Activated naive CD4-positive, alpha-beta T cell treated with anti-CD3 and anti-CD28 coated beads, Interleukin-2, amount 50 U/mL, for 24 hours (primary cell): Measurements from ENCODE around the gene HGS.

ENCODE experiments used
- H3K27ac Mint-ChIP-seq: one replicate; pipeline ENCODE4 v1.8.0; 2021; ENCODE audit warnings: mild to moderate bottlenecking, mixed read lengths
- H3K27me3 Mint-ChIP-seq: one replicate; pipeline ENCODE4 v1.8.0; 2021; ENCODE audit warnings: mixed read lengths
- H3K36me3 Mint-ChIP-seq: one replicate; pipeline ENCODE4 v1.8.0; 2021; ENCODE audit warnings: mixed read lengths
- H3K4me1 Mint-ChIP-seq: one replicate; pipeline ENCODE4 v1.8.0; 2021; ENCODE audit warnings: mixed read lengths
- H3K4me3 Mint-ChIP-seq: one replicate; pipeline ENCODE4 v1.8.0; 2021; ENCODE audit warnings: mild to moderate bottlenecking, mixed read lengths
- H3K9me3 Mint-ChIP-seq: one replicate; pipeline ENCODE4 v1.8.0; 2021; ENCODE audit warnings: mixed read lengths

The HGS gene

DNA sequence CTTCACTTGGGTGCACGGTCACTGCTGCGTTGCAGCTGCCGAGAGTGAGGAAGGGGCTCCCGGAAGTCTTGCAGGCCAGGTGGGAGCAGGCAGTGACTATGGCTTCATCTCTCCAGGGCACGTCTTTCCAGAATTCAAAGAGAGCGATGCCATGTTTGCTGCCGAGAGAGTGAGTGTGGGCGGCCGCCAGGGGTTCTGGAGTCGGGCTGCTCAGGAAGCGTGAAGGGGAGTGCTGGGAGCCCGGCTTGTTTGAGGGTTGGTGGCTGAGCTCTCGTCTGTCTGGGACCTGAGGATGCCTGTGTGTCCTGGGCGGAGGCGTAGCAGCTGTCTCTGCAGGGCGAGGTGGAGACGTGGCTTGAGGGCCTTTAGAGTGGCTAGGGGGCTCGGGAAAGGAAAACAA, 6.3 kb downstream of the HGS start:
- Mint-ChIP-seq H3K36me3 (peaks cover 7% of the 10 kb centered on the region), H3K27me3 (no peaks in the 10 kb centered on the region), H3K27ac (no peak overlapping the region), H3K9me3 (no peaks in the 10 kb centered on the region), H3K4me1 (peaks cover 23% of the 10 kb centered on the region), H3K4me3 (no peak overlapping the region)

- H3K9me3 Mint-ChIP-seq: no peaks in the 10 kb centered on the region
- no peaks in the 10 kb centered on the region for H3K27me3 Mint-ChIP-seq
- no peak overlapping the region for H3K4me3 Mint-ChIP-seq
- peaks cover 18% of the 10 kb centered on the region for H3K4me1 Mint-ChIP-seq
- peaks cover 7% of the 10 kb centered on the region for H3K36me3 Mint-ChIP-seq
- H3K27ac Mint-ChIP-seq: no peak overlapping the region
Observed at GRCh38 chr17:81690549-81690948, 6.7 kb downstream of the HGS start.

- peaks cover 6% of the 10 kb centered on the region for H3K36me3 Mint-ChIP-seq
Observed at GRCh38 chr17:81691196-81691595, 7.4 kb downstream of the HGS start.

DNA sequence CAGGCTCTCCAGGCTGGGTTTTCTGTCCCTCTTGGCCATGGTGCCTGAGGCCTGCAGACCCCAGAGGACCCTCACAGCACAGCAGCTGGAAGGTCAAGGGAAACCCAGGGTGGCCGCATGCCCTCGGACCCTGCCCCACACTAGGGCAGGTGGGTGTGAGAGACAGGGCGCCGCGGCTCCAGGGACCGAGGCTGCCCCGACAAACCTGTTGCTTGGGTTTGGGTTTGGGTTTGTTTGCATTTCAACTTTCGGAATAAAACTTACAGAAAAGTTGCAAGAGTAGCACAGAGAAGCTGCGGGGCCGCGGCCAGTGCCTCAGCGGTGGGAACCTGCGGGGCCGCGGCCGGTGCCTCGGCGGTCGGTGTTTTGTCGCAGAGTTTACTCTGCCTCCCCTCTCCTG, 7.8 kb downstream of the HGS start:
- no peak overlapping the region for H3K27ac Mint-ChIP-seq
- no peaks in the 10 kb centered on the region for H3K27me3 Mint-ChIP-seq
- H3K4me1 Mint-ChIP-seq: peaks cover 11% of the 10 kb centered on the region
- peaks cover 4% of the 10 kb centered on the region for H3K36me3 Mint-ChIP-seq
- no peak overlapping the region for H3K4me3 Mint-ChIP-seq
- no peaks in the 10 kb centered on the region for H3K9me3 Mint-ChIP-seq

More at GRCh38 chr17:81691196-81691595, 7.4 kb downstream of the HGS start:
- Mint-ChIP-seq H3K27me3 (no peaks in the 10 kb centered on the region), H3K9me3 (no peaks in the 10 kb centered on the region), H3K4me3 (no peak overlapping the region), H3K27ac (no peak overlapping the region), H3K4me1 (peaks cover 14% of the 10 kb centered on the region)

GRCh38 chr17:81693509-81694210, 9.8 kb downstream of the HGS start:
- H3K27ac Mint-ChIP-seq: no peak overlapping the region
- no peaks in the 10 kb centered on the region for H3K27me3 Mint-ChIP-seq
- H3K36me3 Mint-ChIP-seq: peaks cover 2% of the 10 kb centered on the region
- no peak overlapping the region for H3K4me3 Mint-ChIP-seq
- no peaks in the 10 kb centered on the region for H3K9me3 Mint-ChIP-seq
- peaks cover 7% of the 10 kb centered on the region for H3K4me1 Mint-ChIP-seq

DNA sequence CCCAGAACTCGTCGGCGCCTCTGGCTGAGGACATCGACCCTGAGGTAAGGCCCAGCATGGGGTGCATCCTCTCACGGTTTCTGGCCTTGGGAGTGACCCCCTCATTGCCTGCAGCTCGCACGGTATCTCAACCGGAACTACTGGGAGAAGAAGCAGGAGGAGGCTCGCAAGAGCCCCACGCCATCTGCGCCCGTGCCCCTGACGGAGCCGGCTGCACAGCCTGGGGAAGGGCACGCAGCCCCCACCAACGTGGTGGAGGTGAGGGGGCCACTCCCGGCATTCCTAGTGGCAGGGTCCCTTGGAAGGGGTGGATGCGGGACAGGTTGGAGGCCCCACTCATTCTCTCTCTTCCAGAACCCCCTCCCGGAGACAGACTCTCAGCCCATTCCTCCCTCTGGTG, 11.0 kb downstream of the HGS start:
- peaks cover 2% of the 10 kb centered on the region for H3K36me3 Mint-ChIP-seq
- peaks cover 3% of the 10 kb centered on the region for H3K4me1 Mint-ChIP-seq

DNA sequence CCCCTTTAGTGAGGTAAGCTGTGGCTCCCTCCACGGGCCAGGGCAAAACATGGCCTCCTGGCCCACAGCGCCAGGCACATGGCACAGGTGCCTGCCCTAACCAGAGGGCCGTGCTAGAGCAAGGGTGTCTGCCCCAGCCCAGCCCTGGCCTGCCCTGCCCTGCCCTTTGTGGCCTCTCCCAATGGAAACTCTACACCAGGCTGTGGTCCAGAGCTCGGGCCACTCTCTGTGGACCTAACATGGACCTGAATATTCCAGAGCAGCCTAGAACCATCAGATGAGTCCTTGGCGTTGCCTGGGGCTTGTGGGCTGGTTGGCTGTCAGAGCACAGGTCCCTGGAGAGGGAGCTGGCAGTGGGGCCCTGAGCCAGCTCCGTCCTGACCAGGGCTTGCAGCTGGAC, 11.4 kb downstream of the HGS start:
- H3K4me3 Mint-ChIP-seq: no peak overlapping the region
- no peaks in the 10 kb centered on the region for H3K9me3 Mint-ChIP-seq
- peaks cover 3% of the 10 kb centered on the region for H3K4me1 Mint-ChIP-seq
- H3K36me3 Mint-ChIP-seq: peaks cover 2% of the 10 kb centered on the region
- H3K27ac Mint-ChIP-seq: no peak overlapping the region
- no peaks in the 10 kb centered on the region for H3K27me3 Mint-ChIP-seq

More for the DNA sequence above, 11.0 kb downstream of the HGS start:
- Mint-ChIP-seq H3K4me3 (no peak overlapping the region), H3K27ac (no peak overlapping the region), H3K27me3 (no peaks in the 10 kb centered on the region), H3K9me3 (no peaks in the 10 kb centered on the region)

GRCh38 chr17:81695801-81696200, 12.0 kb downstream of the HGS start:
- Mint-ChIP-seq H3K36me3 (peaks cover 2% of the 10 kb centered on the region), H3K27ac (no peak overlapping the region), H3K4me1 (peaks cover 5% of the 10 kb centered on the region), H3K27me3 (no peaks in the 10 kb centered on the region), H3K9me3 (no peaks in the 10 kb centered on the region), H3K4me3 (no peak overlapping the region)

DNA sequence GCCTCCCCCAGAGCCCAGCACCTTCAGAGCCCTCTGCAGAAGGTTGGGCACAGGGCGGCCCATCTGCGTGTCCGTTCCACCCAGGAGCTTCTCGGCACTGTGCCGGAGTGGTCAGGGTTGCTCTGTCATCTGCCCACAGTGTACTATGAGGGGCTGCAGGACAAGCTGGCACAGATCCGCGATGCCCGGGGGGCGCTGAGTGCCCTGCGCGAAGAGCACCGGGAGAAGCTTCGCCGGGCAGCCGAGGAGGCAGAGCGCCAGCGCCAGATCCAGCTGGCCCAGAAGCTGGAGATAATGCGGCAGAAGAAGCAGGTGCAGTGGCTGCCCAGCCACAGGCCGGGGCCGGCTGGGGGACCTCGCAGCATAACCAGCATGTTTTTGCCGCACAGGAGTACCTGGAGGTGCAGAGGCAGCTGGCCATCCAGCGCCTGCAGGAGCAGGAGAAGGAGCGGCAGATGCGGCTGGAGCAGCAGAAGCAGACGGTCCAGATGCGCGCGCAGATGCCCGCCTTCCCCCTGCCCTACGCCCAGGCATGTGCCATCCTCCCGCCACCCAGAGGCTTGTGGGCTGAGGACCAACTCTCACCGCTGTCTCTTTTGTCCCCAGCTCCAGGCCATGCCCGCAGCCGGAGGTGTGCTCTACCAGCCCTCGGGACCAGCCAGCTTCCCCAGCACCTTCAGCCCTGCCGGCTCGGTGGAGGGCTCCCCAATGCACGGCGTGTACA, 12.6 kb downstream of the HGS start:
- H3K36me3 Mint-ChIP-seq: peaks cover 2% of the 10 kb centered on the region
- no peak overlapping the region for H3K27ac Mint-ChIP-seq
- H3K9me3 Mint-ChIP-seq: no peaks in the 10 kb centered on the region
- H3K4me1 Mint-ChIP-seq: peaks cover 8% of the 10 kb centered on the region
- H3K27me3 Mint-ChIP-seq: no peaks in the 10 kb centered on the region
- H3K4me3 Mint-ChIP-seq: no peak overlapping the region

- no peak overlapping the region for H3K27ac Mint-ChIP-seq
- H3K4me1 Mint-ChIP-seq: peaks cover 17% of the 10 kb centered on the region
- H3K36me3 Mint-ChIP-seq: peaks cover 2% of the 10 kb centered on the region
- H3K27me3 Mint-ChIP-seq: no peaks in the 10 kb centered on the region
- no peaks in the 10 kb centered on the region for H3K9me3 Mint-ChIP-seq
- no peak overlapping the region for H3K4me3 Mint-ChIP-seq
Observed at GRCh38 chr17:81697261-81698044, 13.6 kb downstream of the HGS start.

DNA sequence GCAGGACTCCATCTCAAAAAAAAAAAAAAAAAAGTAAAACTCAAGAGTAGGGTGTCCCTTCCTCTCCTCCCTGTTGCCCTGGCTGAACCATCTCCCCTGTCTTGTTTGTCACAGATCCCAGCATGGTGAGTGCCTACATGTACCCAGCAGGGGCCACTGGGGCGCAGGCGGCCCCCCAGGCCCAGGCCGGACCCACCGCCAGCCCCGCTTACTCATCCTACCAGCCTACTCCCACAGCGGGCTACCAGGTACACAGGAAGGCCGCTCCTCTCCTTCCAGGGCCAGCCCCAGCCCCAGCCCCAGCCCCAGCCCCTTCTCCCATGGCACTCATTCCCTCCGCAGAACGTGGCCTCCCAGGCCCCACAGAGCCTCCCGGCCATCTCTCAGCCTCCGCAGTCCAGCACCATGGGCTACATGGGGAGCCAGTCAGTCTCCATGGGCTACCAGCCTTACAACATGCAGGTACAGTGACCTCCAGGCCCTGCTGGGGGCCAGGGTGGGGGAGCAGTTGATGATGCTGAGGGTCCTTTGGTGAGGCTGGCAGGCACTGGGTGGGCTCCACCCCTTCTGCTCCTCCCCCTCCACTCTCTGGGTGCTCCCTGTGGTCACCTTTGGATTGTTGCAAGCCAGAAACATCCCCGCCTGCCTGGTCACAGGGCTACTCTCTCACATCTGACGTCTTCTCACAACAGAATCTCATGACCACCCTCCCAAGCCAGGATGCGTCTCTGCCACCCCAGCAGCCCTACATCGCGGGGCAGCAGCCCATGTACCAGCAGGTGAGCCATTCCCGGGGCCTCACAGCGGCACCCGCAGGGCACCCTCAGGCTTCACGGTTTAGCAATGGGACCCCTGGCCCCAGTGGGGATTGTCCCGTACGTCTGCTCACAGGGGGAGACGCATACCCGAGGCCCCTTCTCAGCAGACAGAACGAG, 16.8 kb downstream of the HGS start:
- Mint-ChIP-seq H3K27ac (no peak overlapping the region), H3K27me3 (no peaks in the 10 kb centered on the region), H3K4me3 (peak overlapping the region; percentile 30), H3K36me3 (peaks cover 3% of the 10 kb centered on the region), H3K9me3 (no peaks in the 10 kb centered on the region), H3K4me1 (peaks cover 23% of the 10 kb centered on the region)

DNA sequence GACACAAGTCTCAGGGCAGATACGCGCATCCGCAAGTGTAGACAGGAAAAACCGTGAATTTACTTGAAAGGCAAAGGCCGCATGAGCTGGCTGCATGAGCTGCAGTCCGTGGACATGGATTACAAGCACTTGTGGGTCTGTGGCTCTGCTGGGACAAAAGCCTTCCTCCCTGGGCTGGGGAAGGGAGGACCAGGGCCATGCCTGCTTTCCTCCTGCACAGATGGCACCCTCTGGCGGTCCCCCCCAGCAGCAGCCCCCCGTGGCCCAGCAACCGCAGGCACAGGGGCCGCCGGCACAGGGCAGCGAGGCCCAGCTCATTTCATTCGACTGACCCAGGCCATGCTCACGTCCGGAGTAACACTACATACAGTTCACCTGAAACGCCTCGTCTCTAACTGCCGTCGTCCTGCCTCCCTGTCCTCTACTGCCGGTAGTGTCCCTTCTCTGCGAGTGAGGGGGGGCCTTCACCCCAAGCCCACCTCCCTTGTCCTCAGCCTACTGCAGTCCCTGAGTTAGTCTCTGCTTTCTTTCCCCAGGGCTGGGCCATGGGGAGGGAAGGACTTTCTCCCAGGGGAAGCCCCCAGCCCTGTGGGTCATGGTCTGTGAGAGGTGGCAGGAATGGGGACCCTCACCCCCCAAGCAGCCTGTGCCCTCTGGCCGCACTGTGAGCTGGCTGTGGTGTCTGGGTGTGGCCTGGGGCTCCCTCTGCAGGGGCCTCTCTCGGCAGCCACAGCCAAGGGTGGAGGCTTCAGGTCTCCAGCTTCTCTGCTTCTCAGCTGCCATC, 17.7 kb downstream of the HGS start:
- peaks cover 5% of the 10 kb centered on the region for H3K36me3 Mint-ChIP-seq
- no peak overlapping the region for H3K27ac Mint-ChIP-seq
- H3K9me3 Mint-ChIP-seq: no peaks in the 10 kb centered on the region
- H3K4me3 Mint-ChIP-seq: peak overlapping the region; percentile 95
- H3K4me1 Mint-ChIP-seq: peaks cover 23% of the 10 kb centered on the region
- no peaks in the 10 kb centered on the region for H3K27me3 Mint-ChIP-seq

DNA sequence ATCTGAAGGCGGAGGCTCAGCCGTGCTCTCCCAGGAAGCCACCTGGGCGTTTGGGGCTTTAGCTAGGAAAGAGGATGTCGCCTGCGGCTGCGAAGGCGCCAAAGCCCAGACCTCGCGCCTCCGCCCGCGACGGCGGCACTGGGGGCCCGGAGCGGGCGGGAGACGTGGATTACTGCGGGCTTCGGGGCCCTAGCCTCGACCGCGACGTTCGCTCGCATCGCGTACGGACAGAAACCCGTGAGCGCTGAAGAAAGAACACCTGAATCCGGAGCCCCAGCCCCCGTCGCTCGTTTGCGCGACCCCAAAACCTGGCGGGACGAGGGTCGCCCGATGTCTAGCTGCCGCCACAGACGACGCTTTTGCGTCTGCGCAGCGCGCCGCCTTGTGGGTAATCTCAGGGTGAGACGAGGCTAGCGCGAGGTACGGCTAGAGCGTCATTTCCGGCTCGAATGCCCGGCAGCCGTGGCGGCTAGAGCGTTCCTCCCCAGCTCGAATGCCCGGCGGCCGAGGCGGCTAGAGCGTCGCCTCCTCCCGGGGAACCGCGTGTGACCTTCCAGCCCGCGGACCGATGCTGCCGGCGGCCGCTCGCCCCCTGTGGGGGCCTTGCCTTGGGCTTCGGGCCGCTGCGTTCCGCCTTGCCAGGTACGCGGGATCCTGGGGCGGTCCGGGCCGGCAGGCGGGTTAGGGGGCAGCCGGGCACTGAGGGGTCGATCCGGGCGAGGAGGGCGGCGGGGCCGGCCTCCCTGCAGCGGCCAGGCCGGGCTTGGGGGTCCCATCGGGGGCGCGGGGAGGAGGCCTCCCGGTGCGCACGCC, 19.3 kb downstream of the HGS start, which contains the start of gene MRPL12:
TSS of gene MRPL12 (plus strand) at position 434 of the 813 bp plus-strand sequence. CDS start at position 569, 135 bp downstream.
- Mint-ChIP-seq H3K9me3 (no peaks in the 10 kb centered on the region), H3K36me3 (peaks cover 3% of the 10 kb centered on the region), H3K27me3 (no peaks in the 10 kb centered on the region), H3K27ac (peak within 1 kb of the TSS; percentile 97), H3K4me1 (peaks cover 20% of the 10 kb centered on the region), H3K4me3 (peak within 1 kb of the TSS; percentile 95)
